ENCODE results near the gene IL12RB2.

GRCh38 chr1:67427947-67428346, 120.3 kb downstream of the IL12RB2 start:
- TF ChIP-seq CTCF (IDR thresholded peaks at IDR 0.05; ENCODE audit: low read depth, low read length): no peak
- TF ChIP-seq POLR2A (IDR thresholded peaks at IDR 0.05; ENCODE audit: extremely low read depth, insufficient read length): no peak
- no peak for TF ChIP-seq MYC (IDR thresholded peaks at IDR 0.05; ENCODE audit: low read depth, low read length)
- TF ChIP-seq MAX (IDR thresholded peaks at IDR 0.05; ENCODE audit: low read depth, low read length): no peak

Measured in NB4 (cell line).